HEK293 (cell line): ENCODE results near the gene RECK.

ENCODE experiments used
- MYNN ChIP-seq: fragments of 450-650 bp; formaldehyde crosslinking; IDR thresholded peaks from 2 replicates; pipeline ENCODE4 v1.5.1; 2016; ENCODE audit warnings: missing biosample characterization, missing genetic modification characterization, borderline replicate concordance
- ZNF223 ChIP-seq: fragments of 450-650 bp; formaldehyde crosslinking; IDR thresholded peaks from 2 replicates; pipeline ENCODE4 v1.5.1; 2016; ENCODE audit warnings: missing biosample characterization, missing genetic modification characterization
- ZNF311 ChIP-seq: fragments of 450-650 bp; formaldehyde crosslinking; IDR thresholded peaks from 2 replicates; pipeline ENCODE4 v1.5.1; 2017; ENCODE audit warnings: missing biosample characterization, missing genetic modification characterization, borderline replicate concordance
- ZNF423 ChIP-seq: fragments of 450-650 bp; formaldehyde crosslinking; IDR thresholded peaks from 2 replicates; pipeline ENCODE4 v1.5.1; 2016; ENCODE audit warnings: missing biosample characterization, missing genetic modification characterization
- ZNF548 ChIP-seq: fragments of 450-650 bp; formaldehyde crosslinking; IDR thresholded peaks from 2 replicates; pipeline ENCODE4 v1.5.1; 2016; ENCODE audit warnings: missing biosample characterization, missing genetic modification characterization
- TF ChIP-seq, protein P1 (sequence below): fragments of 450-650 bp; formaldehyde crosslinking; IDR thresholded peaks from 2 replicates; pipeline ENCODE4 v1.5.1; 2016; ENCODE audit warnings: missing biosample characterization, missing genetic modification characterization
- TF ChIP-seq, protein P2 (sequence below): fragments of 450-650 bp; formaldehyde crosslinking; IDR thresholded peaks from 2 replicates; pipeline ENCODE4 v1.5.1; 2016; ENCODE audit warnings: missing biosample characterization, missing genetic modification characterization

DNA sequence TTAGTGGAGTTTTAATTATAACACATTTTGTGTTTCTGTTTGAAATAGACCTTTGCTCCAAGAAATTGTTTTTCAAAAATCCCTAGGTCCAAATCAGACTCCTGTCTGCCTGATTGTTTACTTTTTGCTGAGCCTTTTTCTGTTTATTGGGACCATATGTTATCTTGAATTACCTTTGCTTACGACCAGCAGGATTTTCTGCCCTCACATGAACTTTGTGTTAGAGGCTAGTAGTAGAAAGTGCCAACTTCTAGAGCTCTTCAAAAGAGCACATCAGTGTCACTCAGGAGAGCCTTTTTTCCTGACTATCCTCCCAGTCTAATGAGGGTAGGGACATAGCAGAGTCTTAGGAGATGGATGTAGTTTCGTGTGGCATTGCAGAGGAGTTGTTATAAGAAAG, 10.2 kb downstream of the RECK start:
- TF ChIP-seq ZNF548, result no peak
- TF ChIP-seq, protein P1, sequence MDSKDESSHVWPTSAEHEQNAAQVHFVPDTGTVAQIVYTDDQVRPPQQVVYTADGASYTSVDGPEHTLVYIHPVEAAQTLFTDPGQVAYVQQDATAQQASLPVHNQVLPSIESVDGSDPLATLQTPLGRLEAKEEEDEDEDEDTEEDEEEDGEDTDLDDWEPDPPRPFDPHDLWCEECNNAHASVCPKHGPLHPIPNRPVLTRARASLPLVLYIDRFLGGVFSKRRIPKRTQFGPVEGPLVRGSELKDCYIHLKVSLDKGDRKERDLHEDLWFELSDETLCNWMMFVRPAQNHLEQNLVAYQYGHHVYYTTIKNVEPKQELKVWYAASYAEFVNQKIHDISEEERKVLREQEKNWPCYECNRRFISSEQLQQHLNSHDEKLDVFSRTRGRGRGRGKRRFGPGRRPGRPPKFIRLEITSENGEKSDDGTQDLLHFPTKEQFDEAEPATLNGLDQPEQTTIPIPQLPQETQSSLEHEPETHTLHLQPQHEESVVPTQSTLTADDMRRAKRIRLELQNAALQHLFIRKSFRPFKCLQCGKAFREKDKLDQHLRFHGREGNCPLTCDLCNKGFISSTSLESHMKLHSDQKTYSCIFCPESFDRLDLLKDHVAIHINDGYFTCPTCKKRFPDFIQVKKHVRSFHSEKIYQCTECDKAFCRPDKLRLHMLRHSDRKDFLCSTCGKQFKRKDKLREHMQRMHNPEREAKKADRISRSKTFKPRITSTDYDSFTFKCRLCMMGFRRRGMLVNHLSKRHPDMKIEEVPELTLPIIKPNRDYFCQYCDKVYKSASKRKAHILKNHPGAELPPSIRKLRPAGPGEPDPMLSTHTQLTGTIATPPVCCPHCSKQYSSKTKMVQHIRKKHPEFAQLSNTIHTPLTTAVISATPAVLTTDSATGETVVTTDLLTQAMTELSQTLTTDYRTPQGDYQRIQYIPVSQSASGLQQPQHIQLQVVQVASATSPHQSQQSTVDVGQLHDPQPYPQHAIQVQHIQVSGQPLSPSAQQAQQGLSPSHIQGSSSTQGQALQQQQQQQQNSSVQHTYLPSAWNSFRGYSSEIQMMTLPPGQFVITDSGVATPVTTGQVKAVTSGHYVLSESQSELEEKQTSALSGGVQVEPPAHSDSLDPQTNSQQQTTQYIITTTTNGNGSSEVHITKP, result no peak
- no peak for TF ChIP-seq MYNN (tag by site-specific recombination)
- no peak for TF ChIP-seq ZNF311
- TF ChIP-seq, protein P2, sequence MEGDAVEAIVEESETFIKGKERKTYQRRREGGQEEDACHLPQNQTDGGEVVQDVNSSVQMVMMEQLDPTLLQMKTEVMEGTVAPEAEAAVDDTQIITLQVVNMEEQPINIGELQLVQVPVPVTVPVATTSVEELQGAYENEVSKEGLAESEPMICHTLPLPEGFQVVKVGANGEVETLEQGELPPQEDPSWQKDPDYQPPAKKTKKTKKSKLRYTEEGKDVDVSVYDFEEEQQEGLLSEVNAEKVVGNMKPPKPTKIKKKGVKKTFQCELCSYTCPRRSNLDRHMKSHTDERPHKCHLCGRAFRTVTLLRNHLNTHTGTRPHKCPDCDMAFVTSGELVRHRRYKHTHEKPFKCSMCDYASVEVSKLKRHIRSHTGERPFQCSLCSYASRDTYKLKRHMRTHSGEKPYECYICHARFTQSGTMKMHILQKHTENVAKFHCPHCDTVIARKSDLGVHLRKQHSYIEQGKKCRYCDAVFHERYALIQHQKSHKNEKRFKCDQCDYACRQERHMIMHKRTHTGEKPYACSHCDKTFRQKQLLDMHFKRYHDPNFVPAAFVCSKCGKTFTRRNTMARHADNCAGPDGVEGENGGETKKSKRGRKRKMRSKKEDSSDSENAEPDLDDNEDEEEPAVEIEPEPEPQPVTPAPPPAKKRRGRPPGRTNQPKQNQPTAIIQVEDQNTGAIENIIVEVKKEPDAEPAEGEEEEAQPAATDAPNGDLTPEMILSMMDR, result no peak
- TF ChIP-seq ZNF423 (tag by site-specific recombination), result no peak
- no peak for TF ChIP-seq ZNF223 (tag by site-specific recombination)
